Measurements from ENCODE around the gene SRGAP2C.
"Not testable (repeated sequence)": the region's sequence is repeated elsewhere in the genome, so short reads cannot be mapped to it uniquely, and the experiment has no call there.

Gene SRGAP2C

DNA sequence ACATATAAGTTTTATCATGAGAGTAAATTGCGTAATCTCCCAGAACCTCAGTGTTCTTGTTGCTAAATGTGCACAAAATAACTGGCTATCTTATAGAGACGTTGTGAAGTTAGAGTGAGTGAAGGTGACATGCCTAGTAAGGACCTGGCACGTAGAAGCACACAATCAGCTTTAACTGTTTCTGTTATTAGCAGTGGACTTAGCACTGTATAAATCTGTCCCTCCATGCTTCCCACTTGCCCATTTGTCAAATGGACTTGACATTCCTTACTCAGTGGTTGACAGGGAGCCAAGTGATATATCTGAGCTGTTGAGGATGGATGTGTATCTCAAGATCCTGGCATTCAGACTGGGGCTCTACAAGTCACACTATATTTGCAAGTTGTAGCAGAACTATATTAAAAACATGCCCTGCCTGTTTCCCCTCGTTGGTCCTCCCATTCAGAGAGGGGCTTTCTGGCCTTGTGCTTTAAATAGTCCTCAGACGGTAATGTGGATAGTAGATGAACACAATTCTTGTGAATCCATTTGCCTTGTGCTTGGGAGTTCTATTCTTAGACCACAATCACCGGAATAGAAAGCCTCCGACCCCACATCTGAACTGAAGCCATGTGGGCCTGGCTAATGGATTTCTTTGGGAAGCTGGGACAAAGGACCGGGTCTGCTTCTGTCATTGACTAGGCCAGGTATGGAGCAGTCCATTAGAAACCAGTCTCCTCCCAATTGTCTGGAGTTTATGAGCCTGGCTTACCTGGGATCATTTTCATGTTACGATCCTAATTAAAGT lies 43.0 kb downstream of the SRGAP2C start:
- DNase-seq = not testable (repeated sequence)

DNA sequence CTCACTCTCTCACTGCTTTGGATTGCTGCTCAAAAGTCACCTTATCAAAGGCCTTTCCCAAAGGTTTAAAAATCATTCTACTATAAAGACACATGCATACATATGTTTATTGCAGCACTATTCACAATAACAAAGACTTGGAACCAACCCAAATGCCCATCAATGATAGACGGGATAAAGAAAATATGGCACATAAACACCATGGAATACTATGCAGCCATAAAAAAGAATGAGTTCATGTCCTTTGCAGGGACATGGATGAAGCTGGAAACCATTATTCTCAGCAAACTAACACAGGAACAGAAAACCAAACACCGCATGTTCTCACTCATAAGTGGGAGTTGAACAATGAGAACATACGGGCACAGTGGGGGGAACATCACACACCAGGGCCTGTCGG lies 45.9 kb downstream of the SRGAP2C start:
- DNase-seq = not testable (repeated sequence)

DNA sequence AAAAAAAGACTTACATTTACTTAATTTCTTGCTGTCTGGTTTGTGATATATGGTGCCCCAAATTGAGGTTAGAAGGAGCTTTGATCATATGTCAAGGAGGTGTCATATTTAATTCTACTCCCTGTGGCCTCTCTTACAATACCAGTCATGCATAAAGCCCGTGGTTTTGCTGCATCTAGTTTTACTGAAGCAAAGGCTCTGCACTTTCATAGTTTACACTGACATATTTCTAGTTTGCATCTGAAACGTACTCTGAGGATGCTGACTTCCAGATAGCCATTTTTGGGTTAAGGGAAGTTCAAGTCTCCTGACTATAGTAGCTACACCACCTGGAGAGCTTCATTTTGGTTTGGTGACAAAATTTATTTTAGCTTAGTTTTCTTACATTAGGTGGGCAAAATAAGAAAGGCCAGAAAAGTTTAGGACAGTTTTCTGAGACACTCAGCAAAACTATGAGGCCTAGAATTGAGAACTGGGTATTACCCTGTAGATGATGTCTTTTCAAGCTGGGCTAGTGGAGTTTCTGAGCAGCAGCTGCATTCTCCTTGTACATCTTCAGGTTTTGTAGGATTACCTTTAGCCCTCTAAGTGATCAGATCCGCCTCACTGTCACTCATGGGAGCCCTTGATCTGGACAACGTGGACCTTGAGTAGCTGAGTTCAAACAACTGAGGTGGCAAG lies 47.8 kb downstream of the SRGAP2C start:
- DNase-seq = not testable (repeated sequence)

DNA sequence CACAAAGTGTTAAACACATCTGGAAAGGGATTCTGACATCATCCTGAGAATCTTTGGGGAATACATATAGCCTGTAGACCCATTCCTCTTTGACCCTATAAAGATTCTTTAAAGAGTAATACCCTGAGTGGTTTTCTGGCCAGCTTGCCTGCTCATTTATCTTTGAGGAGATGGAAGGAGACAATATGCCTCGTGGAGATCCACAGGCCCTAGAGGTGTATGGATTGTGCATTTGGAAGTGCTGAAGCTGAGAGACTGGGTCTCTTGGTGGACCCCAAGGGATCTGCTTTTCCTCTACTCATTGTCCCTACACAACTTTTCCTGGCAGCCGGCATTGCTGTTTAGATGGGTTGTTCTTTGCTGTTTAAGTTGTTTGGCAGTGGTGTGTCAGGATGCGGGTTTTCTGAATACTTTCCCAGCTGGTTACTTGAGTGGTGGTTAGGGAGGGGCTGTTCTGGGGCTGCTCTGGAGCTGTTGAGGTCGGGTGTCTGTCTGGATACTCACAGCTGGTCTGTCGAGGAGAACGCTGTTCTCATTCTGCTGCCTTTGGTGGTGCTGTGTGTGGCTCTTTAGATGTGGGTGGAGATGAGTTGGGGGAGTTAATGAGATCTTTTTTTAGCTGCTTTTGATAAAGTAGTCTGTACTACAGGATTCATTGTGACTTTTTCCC lies 49.5 kb downstream of the SRGAP2C start:
- DNase-seq = not testable (repeated sequence)

DNA sequence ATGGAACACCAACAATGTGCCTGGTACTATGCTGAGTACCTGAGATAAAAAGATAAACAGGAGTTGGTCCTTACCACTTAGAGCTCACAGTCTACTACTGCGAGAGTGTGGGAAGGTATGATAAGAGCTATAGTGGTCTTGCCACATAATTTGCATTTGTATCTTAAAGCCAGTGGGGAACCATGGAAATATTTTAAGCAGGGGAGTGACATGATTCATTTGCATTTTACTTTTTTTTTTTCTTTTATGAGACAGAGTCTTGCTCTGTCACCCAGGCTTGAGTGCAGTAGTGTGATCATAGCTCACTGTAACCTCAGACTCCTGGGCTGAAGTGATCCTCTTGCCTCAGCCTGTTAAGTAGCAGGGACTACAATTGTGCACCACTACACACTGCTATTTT lies 53.6 kb downstream of the SRGAP2C start:
- not testable (repeated sequence) for DNase-seq

DNA sequence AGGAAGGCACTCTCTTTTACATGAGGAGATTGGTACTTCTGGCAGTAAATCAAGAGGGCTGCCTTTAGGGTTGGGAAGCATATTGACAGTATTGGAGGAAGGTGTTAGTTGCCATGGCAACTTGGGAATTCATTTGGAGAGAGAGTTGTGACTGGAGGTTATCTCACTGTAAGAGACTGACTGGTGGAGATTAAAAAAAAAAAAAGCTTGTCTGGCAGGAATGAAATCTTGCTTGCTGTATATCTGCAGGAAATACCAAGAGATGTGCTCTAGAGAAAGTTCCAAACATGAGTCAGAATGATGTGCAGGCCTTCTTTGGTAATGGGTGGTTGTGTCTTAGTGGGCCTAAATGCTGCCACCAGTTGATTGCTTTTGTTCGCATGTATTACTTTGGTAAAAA lies 59.1 kb downstream of the SRGAP2C start:
- DNase-seq = not testable (repeated sequence)

DNA sequence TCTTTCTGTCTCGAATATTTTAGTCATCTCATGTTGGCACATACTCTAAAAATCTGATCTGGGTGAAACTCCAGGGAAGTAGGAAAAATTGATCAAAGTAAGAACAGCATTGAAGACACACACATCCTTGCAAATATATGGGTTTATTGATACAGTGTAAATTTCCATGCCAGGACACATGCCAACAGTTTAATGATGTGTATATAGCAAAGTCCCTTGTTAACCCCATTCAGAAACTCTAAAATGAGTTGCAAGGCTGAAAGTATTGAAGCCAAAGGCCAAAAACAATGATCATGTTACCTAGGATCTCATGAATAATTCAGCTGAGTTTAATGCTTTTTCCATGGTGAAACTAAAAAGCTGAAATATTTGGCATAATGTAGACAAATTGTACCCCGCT lies 61.6 kb downstream of the SRGAP2C start:
- DNase-seq = not testable (repeated sequence)

DNA sequence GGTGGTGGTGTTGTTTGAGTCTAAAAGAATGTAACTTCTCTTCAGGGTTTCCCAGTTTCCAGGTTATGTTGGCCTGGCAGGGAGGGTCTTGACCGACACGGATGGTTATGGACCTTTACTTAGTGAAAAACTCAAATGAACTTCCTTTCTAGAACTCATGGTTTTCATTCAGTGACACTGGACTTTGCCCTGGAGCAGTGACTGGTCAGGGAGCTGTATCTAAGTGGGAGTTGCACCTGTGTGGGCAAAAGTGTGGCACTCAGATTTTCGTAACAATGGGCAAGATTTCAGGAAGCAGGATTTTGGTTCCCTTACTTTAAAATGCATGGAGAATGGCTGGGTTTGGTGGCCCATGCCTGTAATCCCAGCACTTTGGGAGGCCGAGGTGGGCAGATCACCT lies 67.9 kb downstream of the SRGAP2C start:
- DNase-seq = not testable (repeated sequence)

DNA sequence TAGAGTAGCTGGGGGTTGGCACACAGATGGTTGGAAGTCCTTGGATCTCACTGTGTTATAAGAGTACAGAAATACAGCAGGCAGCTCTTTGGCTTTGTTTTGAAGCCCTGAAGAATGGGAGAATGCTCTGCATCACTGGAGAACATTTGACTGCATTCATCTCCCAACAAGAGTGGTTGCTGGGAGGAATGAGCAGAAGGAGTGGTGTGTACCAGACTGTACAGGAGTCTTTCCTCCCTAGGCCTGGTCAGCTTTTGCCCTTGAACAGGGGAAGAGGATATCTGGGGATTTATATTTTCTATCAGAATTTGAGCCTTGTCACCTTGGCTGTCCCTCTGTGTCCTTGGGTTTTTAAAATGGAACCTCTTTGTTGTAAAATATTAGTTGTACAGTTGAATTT lies 69.8 kb downstream of the SRGAP2C start:
- not testable (repeated sequence) for DNase-seq

DNA sequence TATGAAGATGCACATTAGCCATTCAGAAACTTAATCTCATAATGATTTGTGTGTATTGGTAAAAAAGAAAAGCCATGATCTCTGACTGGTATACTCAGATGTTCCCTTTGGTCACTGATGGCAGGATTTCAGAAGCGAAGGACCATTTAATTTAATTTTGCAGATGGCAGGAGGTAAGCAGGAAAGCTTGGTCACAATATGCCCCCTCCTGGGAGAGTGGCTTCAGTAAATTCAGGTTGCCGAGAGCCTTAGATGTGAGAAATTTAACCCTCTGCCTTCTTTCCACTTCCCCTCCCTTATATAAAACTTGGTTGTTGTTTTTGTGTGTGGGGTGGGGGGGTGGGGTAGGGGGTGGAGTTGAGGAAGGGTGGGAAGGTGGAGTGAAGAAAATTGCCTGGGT lies 72.9 kb downstream of the SRGAP2C start:
- not testable (repeated sequence) for DNase-seq

DNA sequence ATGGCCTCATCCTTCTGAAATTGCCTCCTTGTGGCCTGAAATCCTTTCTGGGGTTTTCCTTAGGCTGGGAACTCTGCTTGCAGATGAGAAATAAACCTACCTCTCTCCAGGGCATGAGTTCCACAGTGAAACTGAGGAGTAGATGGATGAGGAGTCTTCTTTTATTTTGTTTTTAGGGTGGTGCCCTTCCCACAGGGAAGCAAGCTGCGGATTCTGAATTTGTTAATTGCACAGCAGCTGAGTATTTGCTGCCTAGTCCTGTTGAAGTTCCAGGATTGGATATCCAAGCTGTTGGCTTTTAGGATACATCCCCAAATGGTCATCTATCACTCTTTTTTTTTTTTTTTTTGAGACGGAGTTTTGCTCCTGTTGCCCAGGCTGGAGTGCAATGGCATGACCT lies 73.4 kb downstream of the SRGAP2C start:
- not testable (repeated sequence) for DNase-seq

DNA sequence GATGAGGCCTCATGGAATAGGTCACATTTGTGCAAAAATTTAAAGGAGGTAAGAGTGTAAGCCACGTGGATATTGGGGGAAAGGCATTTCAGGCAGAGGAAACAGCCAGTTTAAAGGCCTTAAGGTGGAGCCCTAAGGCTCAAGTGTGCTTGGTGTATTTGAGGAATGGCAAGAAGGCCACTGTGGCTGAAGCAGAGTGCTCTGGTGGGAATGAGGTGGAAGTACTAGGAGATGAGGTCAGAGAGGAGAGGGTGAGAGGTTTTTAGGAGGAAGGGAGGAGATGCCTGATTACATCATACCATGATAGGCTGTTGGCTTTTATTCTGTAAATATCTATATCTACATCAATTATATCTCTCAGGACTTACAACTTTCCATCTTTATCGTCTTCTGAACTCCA lies 75.4 kb downstream of the SRGAP2C start:
- DNase-seq = not testable (repeated sequence)

DNA sequence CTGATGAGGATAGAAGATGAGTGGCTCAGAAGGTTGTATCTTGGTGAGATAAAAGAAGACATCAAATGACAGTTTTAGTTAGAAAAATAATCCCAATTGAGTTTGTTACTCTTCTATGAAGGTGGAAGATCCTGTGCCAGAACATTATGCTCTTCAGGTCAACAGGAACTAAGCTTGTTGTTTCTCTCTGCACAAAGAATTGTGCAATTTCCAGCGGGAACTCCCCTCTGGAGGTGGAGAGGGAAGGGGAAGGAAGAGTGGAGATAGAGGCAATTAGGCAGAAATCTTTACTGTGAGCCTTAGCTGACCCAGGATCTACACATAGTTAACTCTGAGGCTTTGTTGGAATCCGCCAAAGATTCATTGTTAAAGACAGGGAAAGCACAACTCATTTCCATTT lies 77.4 kb downstream of the SRGAP2C start:
- DNase-seq = not testable (repeated sequence)

DNA sequence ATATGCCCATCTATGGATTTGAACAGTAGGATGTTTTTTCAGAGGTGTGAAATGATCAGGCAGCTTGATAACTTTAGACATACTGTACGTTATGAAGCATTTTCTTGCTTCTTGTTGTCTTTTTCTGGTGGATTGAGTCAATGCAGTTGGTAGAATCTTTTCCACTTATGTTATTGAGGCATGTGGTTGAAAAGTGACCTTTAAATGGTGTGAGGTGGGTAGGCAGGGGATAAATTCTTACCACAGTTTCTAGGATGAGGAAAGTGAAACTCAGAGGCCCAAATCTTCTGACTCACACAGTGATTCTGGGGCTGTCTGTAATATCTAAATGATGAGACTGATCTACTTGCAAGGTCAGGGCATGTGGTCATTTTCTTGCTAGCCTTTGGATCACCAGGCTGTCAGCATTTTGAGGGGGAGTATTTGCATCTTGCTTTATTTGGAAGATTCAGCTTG lies 79.0 kb downstream of the SRGAP2C start:
- not testable (repeated sequence) for DNase-seq

DNA sequence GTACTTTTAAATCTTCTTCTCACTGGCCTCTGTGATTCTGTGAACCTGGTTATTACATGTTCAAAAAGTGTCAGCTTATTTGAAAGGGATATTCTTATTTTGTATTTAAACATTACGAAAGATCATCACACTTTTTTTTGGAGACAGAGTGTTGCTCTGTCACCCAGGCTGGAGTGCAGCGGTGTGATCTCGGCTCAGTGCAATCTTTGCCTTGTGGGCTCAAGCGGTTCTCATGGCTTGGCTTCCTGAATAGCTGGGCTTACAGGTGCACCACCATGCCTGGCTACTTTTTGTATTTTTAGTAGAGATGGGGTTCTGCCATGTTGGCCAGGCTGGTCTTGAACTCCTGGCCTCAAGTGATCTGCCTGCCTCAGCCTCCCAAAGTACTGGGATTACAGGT lies 82.3 kb downstream of the SRGAP2C start:
- not testable (repeated sequence) for DNase-seq

DNA sequence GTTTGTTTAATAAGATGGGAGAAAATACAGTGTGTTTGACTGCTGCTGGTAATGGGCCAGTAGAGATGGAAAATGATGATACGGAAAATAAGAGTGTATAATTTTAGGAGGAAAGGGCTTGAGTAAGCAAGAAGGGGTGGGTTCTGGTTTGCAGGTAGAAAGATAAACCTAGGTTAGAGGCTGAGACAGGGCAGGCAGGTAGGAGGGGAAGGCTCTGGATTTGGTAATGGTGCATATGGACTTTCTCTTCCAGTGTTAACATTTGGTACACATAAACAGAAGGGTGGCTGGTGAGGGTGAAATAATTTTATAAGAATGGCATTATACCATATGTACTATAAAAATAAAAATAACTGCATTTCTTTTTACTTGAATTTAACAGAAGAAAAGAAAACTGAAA lies 84.5 kb downstream of the SRGAP2C start:
- not testable (repeated sequence) for DNase-seq

DNA sequence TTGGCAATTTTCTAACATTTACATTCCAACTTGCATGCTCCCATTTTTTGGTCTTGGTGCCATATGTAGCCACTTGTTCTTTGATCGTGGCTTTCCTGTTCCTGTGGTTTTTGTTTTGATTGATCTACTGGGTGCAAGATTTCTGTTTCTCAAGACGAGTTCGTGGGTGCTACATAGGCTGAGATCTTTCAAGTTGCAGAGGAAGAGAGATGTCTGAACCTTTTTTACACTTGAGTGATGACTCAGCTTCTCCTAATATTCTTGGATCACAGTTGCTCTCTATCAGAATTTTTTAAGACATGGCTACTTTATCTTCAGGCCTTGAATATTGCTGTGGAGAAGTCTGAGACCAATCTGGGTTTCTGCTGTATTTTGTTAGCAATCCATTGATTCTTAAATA lies 85.2 kb downstream of the SRGAP2C start:
- not testable (repeated sequence) for DNase-seq

DNA sequence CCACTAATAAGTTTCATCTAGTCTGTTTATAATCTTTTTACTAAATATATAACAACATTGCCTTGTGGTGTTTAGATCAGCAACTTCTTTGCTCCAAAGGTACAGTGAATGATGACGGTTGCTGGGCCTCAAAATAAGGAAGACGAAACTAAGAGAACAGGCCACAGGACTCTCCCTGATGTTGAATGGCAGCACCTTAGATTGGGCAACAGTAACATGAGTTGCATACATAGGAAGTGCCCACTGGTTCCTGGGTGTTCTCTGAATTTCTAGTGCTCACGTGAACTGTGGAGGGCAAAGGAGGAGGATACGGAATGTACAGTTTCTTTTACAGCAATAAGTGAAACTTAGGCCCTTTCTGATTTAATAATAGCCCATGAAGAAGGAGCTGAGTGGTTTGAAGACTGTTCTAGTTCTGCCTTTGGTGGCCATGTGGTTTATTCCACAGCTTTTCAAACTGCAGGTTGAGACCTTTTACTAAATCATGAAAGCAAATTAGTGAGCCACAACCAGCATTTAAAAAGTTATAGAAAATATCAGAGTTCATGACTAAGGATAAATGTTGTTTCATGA lies 86.5 kb downstream of the SRGAP2C start:
- not testable (repeated sequence) for DNase-seq

DNA sequence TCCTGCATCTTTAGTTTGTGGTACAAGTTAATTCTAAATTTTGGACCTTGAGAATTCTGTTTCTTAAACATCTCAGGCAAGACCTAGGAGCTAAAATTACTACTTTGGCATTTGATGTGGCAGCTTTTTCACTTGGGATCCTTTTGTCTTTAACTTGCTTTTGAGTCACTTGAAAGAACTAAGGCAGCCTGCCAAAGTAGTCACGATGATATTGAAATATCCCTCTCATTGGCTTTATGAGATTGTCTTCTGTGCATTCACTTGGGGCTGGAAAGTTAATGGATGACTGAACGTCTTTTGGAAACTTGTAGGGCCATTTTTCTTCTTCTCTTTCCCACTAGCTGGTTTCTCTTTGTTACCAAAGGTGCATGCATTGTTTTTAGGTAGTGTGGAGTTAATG lies 90.7 kb downstream of the SRGAP2C start:
- not testable (repeated sequence) for DNase-seq

DNA sequence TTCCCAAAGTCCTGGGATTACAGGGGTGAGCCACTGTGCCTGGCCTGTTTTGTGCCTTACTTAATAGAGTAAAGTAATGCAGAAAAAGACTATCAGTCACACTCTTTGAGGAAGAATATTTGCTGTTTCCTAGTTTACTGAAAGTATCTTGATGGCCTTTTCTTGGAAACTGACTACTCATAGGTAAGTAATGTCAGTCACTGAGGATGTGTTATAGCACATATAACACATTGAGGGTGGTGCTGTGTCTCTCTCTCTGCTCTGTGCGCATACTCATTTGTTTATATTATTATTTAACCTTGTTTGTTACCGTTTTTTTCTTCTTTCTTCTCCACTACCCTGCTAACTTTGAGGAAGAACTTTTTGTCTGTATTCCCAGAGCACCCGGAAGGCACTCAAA lies 93.4 kb downstream of the SRGAP2C start:
- DNase-seq = not testable (repeated sequence)

DNA sequence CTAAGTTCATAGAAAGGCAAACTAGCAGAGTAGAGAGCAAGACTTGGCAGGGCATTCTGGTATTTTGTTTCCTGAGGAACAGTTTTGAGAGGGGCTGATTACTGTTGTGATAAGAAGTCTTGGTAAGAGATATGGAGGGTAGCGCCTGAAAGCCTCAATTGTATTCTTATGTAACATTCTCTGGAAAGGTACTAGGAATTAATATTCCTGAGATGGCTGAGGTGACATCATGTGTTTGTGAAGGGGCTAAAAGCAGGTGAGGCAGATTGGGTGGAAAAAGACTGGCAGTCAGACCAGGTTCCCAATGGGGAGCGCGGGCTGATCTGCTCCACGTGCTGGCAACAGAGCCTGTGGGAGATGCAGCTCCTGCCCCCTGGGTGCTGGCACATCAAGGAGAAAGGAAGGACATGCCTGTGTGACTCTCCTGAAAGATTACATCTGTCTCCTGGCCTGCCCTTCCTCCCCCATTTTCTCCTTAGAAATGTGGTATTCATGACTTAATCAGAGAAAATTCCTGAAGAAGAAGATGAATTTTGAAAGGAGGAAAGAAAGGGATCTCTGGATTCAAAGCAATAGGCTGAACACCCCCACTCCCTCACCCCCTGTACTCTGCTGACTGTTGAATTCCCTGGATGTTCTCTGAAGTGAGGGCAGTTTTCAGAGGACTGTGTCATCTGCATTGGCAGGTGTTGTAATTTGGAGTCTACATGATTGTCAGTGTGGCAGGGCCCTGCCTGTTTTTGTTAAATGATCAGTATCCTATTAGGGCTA lies 94.2 kb downstream of the SRGAP2C start:
- not testable (repeated sequence) for DNase-seq

DNA sequence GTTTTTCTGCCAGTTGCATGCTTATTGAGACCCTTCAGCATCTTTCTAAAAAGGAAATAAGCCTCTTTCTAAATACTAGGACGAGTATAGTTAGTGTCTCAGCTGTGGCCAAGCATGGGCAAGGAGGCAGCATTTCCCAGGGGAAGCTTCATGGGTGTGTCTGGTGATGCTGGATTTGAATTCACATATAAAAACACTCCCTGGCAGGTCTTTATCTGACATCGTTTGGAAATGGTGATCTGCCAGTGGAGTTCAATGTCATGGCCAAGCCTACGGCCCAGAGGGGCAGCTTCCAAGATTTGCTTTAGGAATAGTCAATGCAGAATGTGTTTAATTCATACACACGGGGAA lies 94.7 kb downstream of the SRGAP2C start:
- not testable (repeated sequence) for DNase-seq

All from cerebellar nuclear complex (tissue), 1 donor.